Measurements from ENCODE around the gene FAM110D. TPM values are rescaled to one million over a fixed set of nuclear protein-coding genes. Genes with fewer than 3 reads are reported as not detected.

The FAM110D gene
- total and polyA plus RNA-seq, 2 of the 8 experiments (the other 6 are each of a cell fraction or from before 2014, with no cell fraction given): 0.21 to 0.48 TPM

DNA sequence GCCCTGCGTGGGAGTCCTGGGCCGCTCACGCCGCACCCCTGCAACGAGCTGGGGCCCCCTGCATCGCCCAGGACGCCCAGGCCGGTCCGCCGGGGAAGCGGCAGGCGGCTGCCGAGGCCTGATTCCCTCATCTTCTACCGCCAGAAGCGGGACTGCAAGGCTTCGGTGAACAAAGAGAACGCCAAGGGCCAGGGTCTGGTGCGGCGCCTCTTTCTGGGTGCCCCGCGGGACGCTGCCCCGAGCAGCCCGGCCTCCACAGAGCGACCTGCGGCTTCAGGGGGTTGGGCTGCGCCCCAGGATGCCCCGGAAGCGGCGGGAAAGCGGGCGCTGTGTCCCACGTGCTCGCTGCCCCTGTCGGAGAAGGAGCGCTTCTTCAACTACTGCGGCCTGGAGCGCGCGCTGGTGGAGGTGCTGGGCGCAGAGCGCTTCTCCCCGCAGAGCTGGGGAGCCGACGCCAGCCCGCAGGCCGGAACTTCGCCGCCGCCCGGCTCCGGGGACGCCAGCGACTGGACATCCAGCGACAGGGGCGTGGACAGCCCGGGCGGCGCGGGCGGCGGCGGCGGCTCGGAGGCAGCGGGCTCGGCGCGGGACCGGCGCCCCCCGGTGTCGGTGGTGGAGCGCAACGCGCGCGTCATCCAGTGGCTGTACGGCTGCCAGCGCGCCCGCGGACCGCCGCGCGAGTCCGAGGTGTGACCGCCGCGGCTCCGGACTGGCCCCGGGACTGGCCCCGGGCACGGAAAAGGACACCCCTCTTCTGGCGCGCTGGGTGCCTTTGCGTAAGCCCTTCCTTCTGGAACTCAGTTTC is 2.7 kb downstream of the FAM110D start (continued):
- TF ChIP-seq, protein P1, sequence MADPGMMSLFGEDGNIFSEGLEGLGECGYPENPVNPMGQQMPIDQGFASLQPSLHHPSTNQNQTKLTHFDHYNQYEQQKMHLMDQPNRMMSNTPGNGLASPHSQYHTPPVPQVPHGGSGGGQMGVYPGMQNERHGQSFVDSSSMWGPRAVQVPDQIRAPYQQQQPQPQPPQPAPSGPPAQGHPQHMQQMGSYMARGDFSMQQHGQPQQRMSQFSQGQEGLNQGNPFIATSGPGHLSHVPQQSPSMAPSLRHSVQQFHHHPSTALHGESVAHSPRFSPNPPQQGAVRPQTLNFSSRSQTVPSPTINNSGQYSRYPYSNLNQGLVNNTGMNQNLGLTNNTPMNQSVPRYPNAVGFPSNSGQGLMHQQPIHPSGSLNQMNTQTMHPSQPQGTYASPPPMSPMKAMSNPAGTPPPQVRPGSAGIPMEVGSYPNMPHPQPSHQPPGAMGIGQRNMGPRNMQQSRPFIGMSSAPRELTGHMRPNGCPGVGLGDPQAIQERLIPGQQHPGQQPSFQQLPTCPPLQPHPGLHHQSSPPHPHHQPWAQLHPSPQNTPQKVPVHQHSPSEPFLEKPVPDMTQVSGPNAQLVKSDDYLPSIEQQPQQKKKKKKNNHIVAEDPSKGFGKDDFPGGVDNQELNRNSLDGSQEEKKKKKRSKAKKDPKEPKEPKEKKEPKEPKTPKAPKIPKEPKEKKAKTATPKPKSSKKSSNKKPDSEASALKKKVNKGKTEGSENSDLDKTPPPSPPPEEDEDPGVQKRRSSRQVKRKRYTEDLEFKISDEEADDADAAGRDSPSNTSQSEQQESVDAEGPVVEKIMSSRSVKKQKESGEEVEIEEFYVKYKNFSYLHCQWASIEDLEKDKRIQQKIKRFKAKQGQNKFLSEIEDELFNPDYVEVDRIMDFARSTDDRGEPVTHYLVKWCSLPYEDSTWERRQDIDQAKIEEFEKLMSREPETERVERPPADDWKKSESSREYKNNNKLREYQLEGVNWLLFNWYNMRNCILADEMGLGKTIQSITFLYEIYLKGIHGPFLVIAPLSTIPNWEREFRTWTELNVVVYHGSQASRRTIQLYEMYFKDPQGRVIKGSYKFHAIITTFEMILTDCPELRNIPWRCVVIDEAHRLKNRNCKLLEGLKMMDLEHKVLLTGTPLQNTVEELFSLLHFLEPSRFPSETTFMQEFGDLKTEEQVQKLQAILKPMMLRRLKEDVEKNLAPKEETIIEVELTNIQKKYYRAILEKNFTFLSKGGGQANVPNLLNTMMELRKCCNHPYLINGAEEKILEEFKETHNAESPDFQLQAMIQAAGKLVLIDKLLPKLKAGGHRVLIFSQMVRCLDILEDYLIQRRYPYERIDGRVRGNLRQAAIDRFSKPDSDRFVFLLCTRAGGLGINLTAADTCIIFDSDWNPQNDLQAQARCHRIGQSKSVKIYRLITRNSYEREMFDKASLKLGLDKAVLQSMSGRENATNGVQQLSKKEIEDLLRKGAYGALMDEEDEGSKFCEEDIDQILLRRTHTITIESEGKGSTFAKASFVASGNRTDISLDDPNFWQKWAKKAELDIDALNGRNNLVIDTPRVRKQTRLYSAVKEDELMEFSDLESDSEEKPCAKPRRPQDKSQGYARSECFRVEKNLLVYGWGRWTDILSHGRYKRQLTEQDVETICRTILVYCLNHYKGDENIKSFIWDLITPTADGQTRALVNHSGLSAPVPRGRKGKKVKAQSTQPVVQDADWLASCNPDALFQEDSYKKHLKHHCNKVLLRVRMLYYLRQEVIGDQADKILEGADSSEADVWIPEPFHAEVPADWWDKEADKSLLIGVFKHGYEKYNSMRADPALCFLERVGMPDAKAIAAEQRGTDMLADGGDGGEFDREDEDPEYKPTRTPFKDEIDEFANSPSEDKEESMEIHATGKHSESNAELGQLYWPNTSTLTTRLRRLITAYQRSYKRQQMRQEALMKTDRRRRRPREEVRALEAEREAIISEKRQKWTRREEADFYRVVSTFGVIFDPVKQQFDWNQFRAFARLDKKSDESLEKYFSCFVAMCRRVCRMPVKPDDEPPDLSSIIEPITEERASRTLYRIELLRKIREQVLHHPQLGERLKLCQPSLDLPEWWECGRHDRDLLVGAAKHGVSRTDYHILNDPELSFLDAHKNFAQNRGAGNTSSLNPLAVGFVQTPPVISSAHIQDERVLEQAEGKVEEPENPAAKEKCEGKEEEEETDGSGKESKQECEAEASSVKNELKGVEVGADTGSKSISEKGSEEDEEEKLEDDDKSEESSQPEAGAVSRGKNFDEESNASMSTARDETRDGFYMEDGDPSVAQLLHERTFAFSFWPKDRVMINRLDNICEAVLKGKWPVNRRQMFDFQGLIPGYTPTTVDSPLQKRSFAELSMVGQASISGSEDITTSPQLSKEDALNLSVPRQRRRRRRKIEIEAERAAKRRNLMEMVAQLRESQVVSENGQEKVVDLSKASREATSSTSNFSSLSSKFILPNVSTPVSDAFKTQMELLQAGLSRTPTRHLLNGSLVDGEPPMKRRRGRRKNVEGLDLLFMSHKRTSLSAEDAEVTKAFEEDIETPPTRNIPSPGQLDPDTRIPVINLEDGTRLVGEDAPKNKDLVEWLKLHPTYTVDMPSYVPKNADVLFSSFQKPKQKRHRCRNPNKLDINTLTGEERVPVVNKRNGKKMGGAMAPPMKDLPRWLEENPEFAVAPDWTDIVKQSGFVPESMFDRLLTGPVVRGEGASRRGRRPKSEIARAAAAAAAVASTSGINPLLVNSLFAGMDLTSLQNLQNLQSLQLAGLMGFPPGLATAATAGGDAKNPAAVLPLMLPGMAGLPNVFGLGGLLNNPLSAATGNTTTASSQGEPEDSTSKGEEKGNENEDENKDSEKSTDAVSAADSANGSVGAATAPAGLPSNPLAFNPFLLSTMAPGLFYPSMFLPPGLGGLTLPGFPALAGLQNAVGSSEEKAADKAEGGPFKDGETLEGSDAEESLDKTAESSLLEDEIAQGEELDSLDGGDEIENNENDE (IDR thresholded peaks at IDR 0.05; ENCODE audit: insufficient replicate concordance, low read length): no peak
- no peak for TF ChIP-seq TCF12 (IDR thresholded peaks at IDR 0.05; ENCODE audit: low read depth, low read length)
- TF ChIP-seq RFX5 (IDR thresholded peaks at IDR 0.05; ENCODE audit: borderline replicate concordance, low read depth, low read length): no peak
- peak; percentile 42 for TF ChIP-seq KDM4A (IDR thresholded peaks at IDR 0.05; ENCODE audit: low read depth, low read length, severe bottlenecking)
- no peak for TF ChIP-seq JUN (IDR thresholded peaks at IDR 0.05; ENCODE audit: low read depth, low read length)
- TF ChIP-seq, protein P2, sequence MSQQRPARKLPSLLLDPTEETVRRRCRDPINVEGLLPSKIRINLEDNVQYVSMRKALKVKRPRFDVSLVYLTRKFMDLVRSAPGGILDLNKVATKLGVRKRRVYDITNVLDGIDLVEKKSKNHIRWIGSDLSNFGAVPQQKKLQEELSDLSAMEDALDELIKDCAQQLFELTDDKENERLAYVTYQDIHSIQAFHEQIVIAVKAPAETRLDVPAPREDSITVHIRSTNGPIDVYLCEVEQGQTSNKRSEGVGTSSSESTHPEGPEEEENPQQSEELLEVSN (IDR thresholded peaks at IDR 0.05): peak; percentile 100
- no peak for TF ChIP-seq SAP30 (IDR thresholded peaks at IDR 0.05; ENCODE audit: insufficient read depth, insufficient replicate concordance, low read length)
- TF ChIP-seq EP300 (IDR thresholded peaks at IDR 0.05; ENCODE audit: borderline replicate concordance in 1 of 2, low read depth in 2 of 2, low read length in 2 of 2): no peak
